A673 (cell line): ENCODE results near the gene CD24.

ENCODE experiments used
- CTCF ChIP-seq: fragments of 300-800, 200-600 bp; sonication (generic); conservative IDR thresholded peaks from 2 replicates; pipeline ENCODE4 v1.5.1; 2017; ENCODE audit warnings: low read depth, mild to moderate bottlenecking, antibody characterized with exemption, low read length, moderate library complexity, mixed read lengths
- EZH2 ChIP-seq: fragments of 200-600 bp; sonication (generic); IDR thresholded peaks from 2 replicates; pipeline ENCODE4 v1.6.1; 2017; ENCODE audit warnings: borderline replicate concordance, low read depth, mild to moderate bottlenecking, mixed read lengths, antibody characterized with exemption, low read length; ENCODE audit not compliant: poor library complexity, severe bottlenecking

GRCh38 chr6:106939208-106939607 is 35.3 kb downstream of the CD24 start:
- no peak for TF ChIP-seq CTCF
- no peak for TF ChIP-seq EZH2
